Measurements from ENCODE around the gene ARID3C.

ARID3C gene

GRCh38 chr9:34575862-34576596, 52.8 kb downstream of the ARID3C start:
- DNase-seq: no peak

- no peak for DNase-seq
Observed at GRCh38 chr9:34575241-34575640, 53.6 kb downstream of the ARID3C start.

GRCh38 chr9:34574571-34574970, 54.3 kb downstream of the ARID3C start:
- DNase-seq: no peak

- no peak for DNase-seq
Observed at GRCh38 chr9:34573599-34574325, 55.1 kb downstream of the ARID3C start.

- DNase-seq: no peak
Observed at GRCh38 chr9:34572628-34573027, 56.2 kb downstream of the ARID3C start.

- no peak for DNase-seq
Observed at GRCh38 chr9:34572092-34572491, 56.8 kb downstream of the ARID3C start.

GRCh38 chr9:34571481-34571810, 57.4 kb downstream of the ARID3C start:
- no peak for DNase-seq
